ENCODE measurements around the gene EPB41L3.

EPB41L3 gene

DNA sequence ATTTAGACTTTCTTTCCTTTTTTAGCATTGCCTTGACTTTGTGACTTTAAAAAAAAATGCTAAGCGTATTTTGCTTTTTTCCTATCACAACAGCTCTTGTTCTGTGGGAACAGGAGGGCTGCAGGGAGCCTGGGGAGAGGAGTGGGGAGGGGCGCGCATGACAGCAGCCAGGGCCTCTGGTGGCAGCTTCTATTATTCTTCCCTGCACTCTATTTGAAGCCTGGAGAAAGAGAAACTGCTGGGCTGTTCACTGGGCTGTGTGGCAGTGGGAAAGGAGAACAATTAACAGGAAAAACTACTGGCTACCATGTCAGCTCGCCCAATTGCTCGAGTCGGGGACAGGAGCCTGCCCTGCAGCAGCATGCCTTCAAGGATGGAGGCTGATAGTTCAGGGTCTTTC lies 129.3 kb downstream of the EPB41L3 start:
- intact Hi-C loops (cut with DNase I; ENCODE audit: low total_unique reads) = no loop called here
- no peak overlapping the region for H3K27ac ChIP-seq
- H3K4me1 ChIP-seq = peaks cover 0 to 6% (median 0%) of the 10 kb centered on the region in 4 donors
- no peaks in the 10 kb centered on the region for H3K36me3 ChIP-seq
- TF ChIP-seq, protein P1, sequence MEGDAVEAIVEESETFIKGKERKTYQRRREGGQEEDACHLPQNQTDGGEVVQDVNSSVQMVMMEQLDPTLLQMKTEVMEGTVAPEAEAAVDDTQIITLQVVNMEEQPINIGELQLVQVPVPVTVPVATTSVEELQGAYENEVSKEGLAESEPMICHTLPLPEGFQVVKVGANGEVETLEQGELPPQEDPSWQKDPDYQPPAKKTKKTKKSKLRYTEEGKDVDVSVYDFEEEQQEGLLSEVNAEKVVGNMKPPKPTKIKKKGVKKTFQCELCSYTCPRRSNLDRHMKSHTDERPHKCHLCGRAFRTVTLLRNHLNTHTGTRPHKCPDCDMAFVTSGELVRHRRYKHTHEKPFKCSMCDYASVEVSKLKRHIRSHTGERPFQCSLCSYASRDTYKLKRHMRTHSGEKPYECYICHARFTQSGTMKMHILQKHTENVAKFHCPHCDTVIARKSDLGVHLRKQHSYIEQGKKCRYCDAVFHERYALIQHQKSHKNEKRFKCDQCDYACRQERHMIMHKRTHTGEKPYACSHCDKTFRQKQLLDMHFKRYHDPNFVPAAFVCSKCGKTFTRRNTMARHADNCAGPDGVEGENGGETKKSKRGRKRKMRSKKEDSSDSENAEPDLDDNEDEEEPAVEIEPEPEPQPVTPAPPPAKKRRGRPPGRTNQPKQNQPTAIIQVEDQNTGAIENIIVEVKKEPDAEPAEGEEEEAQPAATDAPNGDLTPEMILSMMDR (IDR thresholded peaks at IDR 0.05) = no peak
- no peak for DNase-seq
- H3K27me3 ChIP-seq = no peaks in the 10 kb centered on the region
- H3K9me3 ChIP-seq = no peaks in the 10 kb centered on the region
- no peak overlapping the region for H3K4me3 ChIP-seq

GRCh38 chr18:5413447-5413846 lies 130.3 kb downstream of the EPB41L3 start:
- no peak for DNase-seq
- TF ChIP-seq, protein P1 (IDR thresholded peaks at IDR 0.05) = no peak
- Histone ChIP-seq H3K27ac (no peak overlapping the region), H3K36me3 (no peaks in the 10 kb centered on the region), H3K9me3 (no peaks in the 10 kb centered on the region), H3K4me3 (no peak overlapping the region), H3K4me1 (peaks cover 0 to 6% (median 0%) of the 10 kb centered on the region in 4 donors), H3K27me3 (no peaks in the 10 kb centered on the region)
- intact Hi-C loops (cut with DNase I; ENCODE audit: low total_unique reads) = no loop called here

DNA sequence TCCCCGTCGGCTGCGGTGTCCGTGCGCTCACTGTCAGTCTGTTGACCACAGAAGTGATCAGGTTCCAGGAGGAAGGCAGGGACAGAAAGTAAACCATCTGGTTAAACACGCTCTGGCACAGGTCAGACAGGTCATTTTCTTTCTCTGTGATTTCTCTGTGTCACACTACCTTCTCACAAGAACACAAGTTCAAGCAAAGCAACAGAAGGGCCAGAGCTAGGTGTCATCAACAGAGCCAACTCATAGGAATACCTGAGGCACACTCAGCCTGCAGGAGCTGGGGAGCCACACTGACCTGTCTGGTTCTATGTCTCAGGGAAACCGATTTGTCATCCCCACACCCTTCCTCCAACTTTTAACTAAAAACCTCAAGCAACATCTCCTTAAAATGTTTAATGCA lies 133.2 kb downstream of the EPB41L3 start:
- intact Hi-C loops (cut with DNase I; ENCODE audit: low total_unique reads) = no loop called here

GRCh38 chr18:5398269-5398668 lies 145.5 kb downstream of the EPB41L3 start:
- no peaks in the 10 kb centered on the region for H3K9me3 ChIP-seq
- no peaks in the 10 kb centered on the region for H3K27me3 ChIP-seq
- TF ChIP-seq, protein P1 (IDR thresholded peaks at IDR 0.05) = no peak
- H3K27ac ChIP-seq = no peak overlapping the region
- H3K4me3 ChIP-seq = no peak overlapping the region
- intact Hi-C loops (cut with DNase I; ENCODE audit: low total_unique reads) = no loop called here
- no peak for DNase-seq
- H3K4me1 ChIP-seq = no peaks in the 10 kb centered on the region
- H3K36me3 ChIP-seq = peaks cover 0 to 12% (median 0%) of the 10 kb centered on the region in 3 donors

More for the DNA sequence above, 133.2 kb downstream of the EPB41L3 start:
- H3K4me3 ChIP-seq = no peak overlapping the region
- H3K4me1 ChIP-seq = no peaks in the 10 kb centered on the region
- H3K9me3 ChIP-seq = no peaks in the 10 kb centered on the region
- H3K27me3 ChIP-seq = no peaks in the 10 kb centered on the region
- TF ChIP-seq, protein P1 (IDR thresholded peaks at IDR 0.05) = no peak
- H3K27ac ChIP-seq = no peak overlapping the region
- H3K36me3 ChIP-seq = no peaks in the 10 kb centered on the region
- DNase-seq = no peak

GRCh38 chr18:5397102-5397501 lies 146.7 kb downstream of the EPB41L3 start:
- Histone ChIP-seq H3K4me3 (no peak overlapping the region), H3K4me1 (no peaks in the 10 kb centered on the region), H3K27ac (no peak overlapping the region), H3K27me3 (no peaks in the 10 kb centered on the region), H3K9me3 (no peaks in the 10 kb centered on the region), H3K36me3 (peaks cover 0 to 12% (median 0%) of the 10 kb centered on the region in 3 donors)
- TF ChIP-seq, protein P1 (IDR thresholded peaks at IDR 0.05) = no peak
- intact Hi-C loops (cut with DNase I; ENCODE audit: low total_unique reads) = no loop called here
- DNase-seq = no peak

- Histone ChIP-seq H3K4me1 (no peaks in the 10 kb centered on the region), H3K27me3 (no peaks in the 10 kb centered on the region), H3K36me3 (peaks cover 0 to 12% (median 0%) of the 10 kb centered on the region in 3 donors), H3K27ac (no peak overlapping the region), H3K9me3 (no peaks in the 10 kb centered on the region), H3K4me3 (no peak overlapping the region)
- intact Hi-C loops (cut with DNase I; ENCODE audit: low total_unique reads) = no loop called here
- no peak for DNase-seq
- TF ChIP-seq, protein P1 (IDR thresholded peaks at IDR 0.05) = no peak
Observed at GRCh38 chr18:5395860-5396448, 147.8 kb downstream of the EPB41L3 start.
